ENCODE measurements around the gene PKHD1. TPM values are rescaled to one million over a fixed set of nuclear protein-coding genes. Genes with fewer than 3 reads are reported as not detected.

PKHD1 gene
- total and polyA plus RNA-seq, 2 donors (not counting 1 experiment from before 2014, with no cell fraction given) = not detected

GRCh38 chr6:51608932-51609331 lies 478.5 kb downstream of the PKHD1 start:
- H3K4me1 Mint-ChIP-seq = no peaks in the 10 kb centered on the region
- Histone ChIP-seq H4K20me1 (ENCODE audit: control insufficient read depth, insufficient read depth, low read length, poor library complexity, severe bottlenecking) (no peaks in the 10 kb centered on the region), H3K79me2 (ENCODE audit: control insufficient read depth, insufficient read depth, low read length) (no peaks in the 10 kb centered on the region), H2AFZ (ENCODE audit: insufficient read depth, low read depth, low read length, poor library complexity, severe bottlenecking) (no peak overlapping the region), H3K36me3 (replicated peaks in 1 of 2; ENCODE audit: control extremely low read depth in 1 of 2, control insufficient read depth in 1 of 2, extremely low read depth in 1 of 2, insufficient read depth in 2 of 2, low read length in 1 of 2) (no peaks in the 10 kb centered on the region), H3K27ac (ENCODE audit: low read length in 2 of 2) (no peak overlapping the region), H3K9ac (ENCODE audit: low read length) (no peak overlapping the region), H3K9me3 (ENCODE audit: control extremely low read depth in 1 of 3, control insufficient read depth in 2 of 3, insufficient read depth in 1 of 3, low read length in 2 of 3) (peaks cover 0 to 4% (median 0%) of the 10 kb centered on the region in 3 donors), H3K27me3 (replicated peaks in 1 of 4; ENCODE audit: control extremely low read depth in 1 of 4, control insufficient read depth in 3 of 4, insufficient read depth in 4 of 4, low read length in 3 of 4) (no peaks in the 10 kb centered on the region), H3K4me1 (ENCODE audit: control insufficient read depth in 2 of 2, insufficient read depth in 2 of 2, low read length in 2 of 2) (no peaks in the 10 kb centered on the region), H3K4me2 (replicated peaks; ENCODE audit: low read depth, low read length, poor library complexity, severe bottlenecking) (no peak overlapping the region), H3K4me3 (ENCODE audit: control extremely low read depth in 1 of 5, extremely low read depth in 1 of 5, insufficient read depth in 1 of 5, low read depth in 2 of 5, low read length in 4 of 5) (no peak overlapping the region)
- no peak for TF ChIP-seq EZH2 (IDR thresholded peaks at IDR 0.05; ENCODE audit: borderline replicate concordance, insufficient read depth, low read depth, low read length, poor library complexity, severe bottlenecking)
- TF ChIP-seq CTCF (IDR thresholded peaks at IDR 0.05) = no peak
- DNase-seq = no peak
- intact Hi-C loops (cut with micrococcal nuclease) = no loop called here
- H3K27me3 Mint-ChIP-seq = no peaks in the 10 kb centered on the region
- ATAC-seq (ENCODE audit: low read depth) = no peak
- no peak overlapping the region for H3K4me3 Mint-ChIP-seq
- CTCF ChIA-PET = no interaction called here
- POLR2A ChIA-PET = no interaction called here
- H3K27ac Mint-ChIP-seq = no peak overlapping the region
- 89% methylated on average over 2 of the region's 4 CpGs for WGBS (ENCODE audit: insufficient coverage)
- H3K9me3 Mint-ChIP-seq (ENCODE audit: insufficient read depth) = peaks cover 2% of the 10 kb centered on the region

GRCh38 chr6:51608383-51608782 lies 479.0 kb downstream of the PKHD1 start:
- Histone ChIP-seq H3K4me1 (ENCODE audit: control insufficient read depth in 2 of 2, insufficient read depth in 2 of 2, low read length in 2 of 2) (no peaks in the 10 kb centered on the region), H4K20me1 (ENCODE audit: control insufficient read depth, insufficient read depth, low read length, poor library complexity, severe bottlenecking) (no peaks in the 10 kb centered on the region), H2AFZ (ENCODE audit: insufficient read depth, low read depth, low read length, poor library complexity, severe bottlenecking) (no peak overlapping the region), H3K4me2 (replicated peaks; ENCODE audit: low read depth, low read length, poor library complexity, severe bottlenecking) (no peak overlapping the region), H3K36me3 (replicated peaks in 1 of 2; ENCODE audit: control extremely low read depth in 1 of 2, control insufficient read depth in 1 of 2, extremely low read depth in 1 of 2, insufficient read depth in 2 of 2, low read length in 1 of 2) (no peaks in the 10 kb centered on the region), H3K27me3 (replicated peaks in 1 of 4; ENCODE audit: control extremely low read depth in 1 of 4, control insufficient read depth in 3 of 4, insufficient read depth in 4 of 4, low read length in 3 of 4) (no peaks in the 10 kb centered on the region), H3K4me3 (ENCODE audit: control extremely low read depth in 1 of 5, extremely low read depth in 1 of 5, insufficient read depth in 1 of 5, low read depth in 2 of 5, low read length in 4 of 5) (no peak overlapping the region), H3K9me3 (ENCODE audit: control extremely low read depth in 1 of 3, control insufficient read depth in 2 of 3, insufficient read depth in 1 of 3, low read length in 2 of 3) (peaks cover 0 to 4% (median 0%) of the 10 kb centered on the region in 3 donors), H3K79me2 (ENCODE audit: control insufficient read depth, insufficient read depth, low read length) (no peaks in the 10 kb centered on the region), H3K27ac (ENCODE audit: low read length in 2 of 2) (no peak overlapping the region), H3K9ac (ENCODE audit: low read length) (no peak overlapping the region)
- intact Hi-C loops (cut with micrococcal nuclease) = no loop called here
- H3K4me1 Mint-ChIP-seq = no peaks in the 10 kb centered on the region
- no peak for ATAC-seq (ENCODE audit: low read depth)
- DNase-seq = no peak
- CTCF ChIA-PET = no interaction called here
- peaks cover 2% of the 10 kb centered on the region for H3K9me3 Mint-ChIP-seq (ENCODE audit: insufficient read depth)
- no CpG with 5 or more reads among the region's 3 CpGs for WGBS (ENCODE audit: insufficient coverage)
- POLR2A ChIA-PET = no interaction called here
- TF ChIP-seq EZH2 (IDR thresholded peaks at IDR 0.05; ENCODE audit: borderline replicate concordance, insufficient read depth, low read depth, low read length, poor library complexity, severe bottlenecking) = no peak
- no peak for TF ChIP-seq CTCF (IDR thresholded peaks at IDR 0.05)
- no peaks in the 10 kb centered on the region for H3K27me3 Mint-ChIP-seq
- no peak overlapping the region for H3K4me3 Mint-ChIP-seq
- no peak overlapping the region for H3K27ac Mint-ChIP-seq

All from B cell (primary cell).